Activated T-cell treated with anti-CD3 and anti-CD28 coated beads, Interleukin-2, amount 50 U/mL, for 72 hours (primary cell): ENCODE measurements around the gene SLC5A5. TPM values are rescaled to one million over a fixed set of nuclear protein-coding genes. Genes with fewer than 3 reads are reported as not detected.

ENCODE experiments used
- ATAC-seq, 2 donors: fragments of 150-1000 bp; cut with Tn5 transposase; replicated peaks in 1 of 2; 2 replicates each; pipeline ENCODE4 v1.10.0; 2021; ENCODE audit warnings: moderate library complexity in 2 of 2, mild to moderate bottlenecking in 1 of 2
- DNase-seq, 2 donors: peaks; one replicate each; pipeline ENCODE4 v3.0.0; 2021 to 2022; ENCODE audit warnings: mixed read lengths in 1 of 2
- H3K27ac Mint-ChIP-seq: one replicate; pipeline ENCODE4 v1.8.0; 2022; ENCODE audit warnings: mild to moderate bottlenecking, moderate library complexity, mixed read lengths
- H3K27me3 Mint-ChIP-seq: one replicate; pipeline ENCODE4 v1.8.0; 2022; ENCODE audit warnings: low read depth, mixed read lengths
- H3K36me3 Mint-ChIP-seq, 2 donors: one replicate each; pipeline ENCODE4 v1.8.0; 2022; ENCODE audit warnings: mixed read lengths in 2 of 2, mild to moderate bottlenecking in 1 of 2; ENCODE audit not compliant: insufficient read depth in 2 of 2
- H3K4me1 Mint-ChIP-seq: one replicate; pipeline ENCODE4 v1.8.0; 2022; ENCODE audit warnings: low read depth, mixed read lengths
- H3K4me3 Mint-ChIP-seq, 2 donors: one replicate each; pipeline ENCODE4 v1.8.0; 2022; ENCODE audit warnings: mild to moderate bottlenecking in 2 of 2, mixed read lengths in 2 of 2, moderate library complexity in 2 of 2
- H3K9me3 Mint-ChIP-seq, 2 donors: one replicate each; pipeline ENCODE4 v1.8.0; 2022; ENCODE audit warnings: mixed read lengths in 2 of 2
- total RNA-seq, 2 donors: library from RNA; stranded (reverse); gene quantifications; one replicate each; pipeline ENCODE4 v1.2.3, GENCODE V29; 2022

The SLC5A5 gene
- 1 to 10 TPM; 2.0 to 3.3 TPM for total RNA-seq

GRCh38 chr19:17871878-17872250, at the start of gene SLC5A5:
SLC5A5 (plus strand) TSS chr19:17871945; CDS start chr19:17872320, 375 bp downstream.
- Mint-ChIP-seq H3K27me3 (no peaks in the 10 kb centered on the region), H3K4me1 (peaks cover 10% of the 10 kb centered on the region), H3K9me3 (no peaks in the 10 kb centered on the region), H3K27ac (peak within 1 kb of the TSS; percentile 40), H3K36me3 (no peaks in the 10 kb centered on the region), H3K4me3 (peak within 1 kb of the TSS; percentile 85 to 93)
- peak; percentile 8 to 20 for ATAC-seq
- DNase-seq, result peak in 1 of 2 donors; percentile 40

- Mint-ChIP-seq H3K36me3 (peaks cover 7 to 23% of the 10 kb centered on the region in 2 donors), H3K4me3 (no peak overlapping the region), H3K27ac (peak overlapping the region; percentile 4), H3K4me1 (no peaks in the 10 kb centered on the region), H3K27me3 (no peaks in the 10 kb centered on the region), H3K9me3 (no peaks in the 10 kb centered on the region)
- DNase-seq (no peak), ATAC-seq (no peak)
These were observed 47.4 kb upstream of the SLC5A5 start for GRCh38 chr19:17824339-17824738.

GRCh38 chr19:17826508-17827056, 45.2 kb upstream of the SLC5A5 start:
- Mint-ChIP-seq H3K4me1 (peaks cover 5% of the 10 kb centered on the region), H3K4me3 (no peak overlapping the region), H3K9me3 (no peaks in the 10 kb centered on the region), H3K36me3 (peaks cover 12 to 34% of the 10 kb centered on the region in 2 donors), H3K27me3 (no peaks in the 10 kb centered on the region), H3K27ac (no peak overlapping the region)
- DNase-seq (no peak), ATAC-seq (no peak)

GRCh38 chr19:17829855-17830566, 41.7 kb upstream of the SLC5A5 start:
- ATAC-seq, result no peak
- H3K36me3 Mint-ChIP-seq, result peaks cover 22 to 45% of the 10 kb centered on the region in 2 donors
- no peak for DNase-seq
- no peak overlapping the region for H3K27ac Mint-ChIP-seq
- H3K4me3 Mint-ChIP-seq, result no peak overlapping the region
- H3K27me3 Mint-ChIP-seq, result no peaks in the 10 kb centered on the region
- no peaks in the 10 kb centered on the region for H3K9me3 Mint-ChIP-seq
- H3K4me1 Mint-ChIP-seq, result peaks cover 6% of the 10 kb centered on the region

- peak; percentile 84 to 86 for ATAC-seq
These were observed 41.0 kb upstream of the SLC5A5 start for GRCh38 chr19:17830567-17831418.

GRCh38 chr19:17831419-17831888, 40.3 kb upstream of the SLC5A5 start:
- H3K27me3 Mint-ChIP-seq, result no peaks in the 10 kb centered on the region
- H3K36me3 Mint-ChIP-seq, result peaks cover 32 to 50% of the 10 kb centered on the region in 2 donors
- H3K27ac Mint-ChIP-seq, result no peak overlapping the region
- ATAC-seq (no peak), DNase-seq (no peak)
- no peaks in the 10 kb centered on the region for H3K9me3 Mint-ChIP-seq
- H3K4me1 Mint-ChIP-seq, result peaks cover 17% of the 10 kb centered on the region
- no peak overlapping the region for H3K4me3 Mint-ChIP-seq

More at GRCh38 chr19:17830567-17831418, 41.0 kb upstream of the SLC5A5 start:
- H3K4me1 Mint-ChIP-seq, result peaks cover 14% of the 10 kb centered on the region
- no peak overlapping the region for H3K4me3 Mint-ChIP-seq
- peak; percentile 65 to 73 for DNase-seq
- peaks cover 28 to 45% of the 10 kb centered on the region in 2 donors for H3K36me3 Mint-ChIP-seq
- H3K27ac Mint-ChIP-seq, result no peak overlapping the region
- H3K9me3 Mint-ChIP-seq, result no peaks in the 10 kb centered on the region
- H3K27me3 Mint-ChIP-seq, result no peaks in the 10 kb centered on the region

- no peak for DNase-seq
- Mint-ChIP-seq H3K27ac (no peak overlapping the region), H3K4me3 (no peak overlapping the region), H3K9me3 (no peaks in the 10 kb centered on the region), H3K36me3 (peaks cover 35 to 47% of the 10 kb centered on the region in 2 donors), H3K4me1 (peaks cover 20% of the 10 kb centered on the region), H3K27me3 (no peaks in the 10 kb centered on the region)
- ATAC-seq, result no peak
These were observed 39.1 kb upstream of the SLC5A5 start for GRCh38 chr19:17832443-17833208.

- no peaks in the 10 kb centered on the region for H3K9me3 Mint-ChIP-seq
- no peaks in the 10 kb centered on the region for H3K27me3 Mint-ChIP-seq
- no peak for ATAC-seq
- no peak overlapping the region for H3K27ac Mint-ChIP-seq
- peaks cover 20% of the 10 kb centered on the region for H3K4me1 Mint-ChIP-seq
- no peak overlapping the region for H3K4me3 Mint-ChIP-seq
- peaks cover 31 to 51% of the 10 kb centered on the region in 2 donors for H3K36me3 Mint-ChIP-seq
- no peak for DNase-seq
These were observed 37.2 kb upstream of the SLC5A5 start for GRCh38 chr19:17834350-17835181.

GRCh38 chr19:17835182-17836006, 36.4 kb upstream of the SLC5A5 start:
- Mint-ChIP-seq H3K9me3 (no peaks in the 10 kb centered on the region), H3K27me3 (no peaks in the 10 kb centered on the region), H3K4me3 (no peak overlapping the region), H3K27ac (peak overlapping the region; percentile 12), H3K4me1 (peaks cover 18% of the 10 kb centered on the region), H3K36me3 (peaks cover 29 to 48% of the 10 kb centered on the region in 2 donors)
- ATAC-seq (no peak), DNase-seq (no peak)

- Mint-ChIP-seq H3K27ac (peak overlapping the region; percentile 65), H3K36me3 (peaks cover 29 to 45% of the 10 kb centered on the region in 2 donors), H3K9me3 (no peaks in the 10 kb centered on the region), H3K27me3 (no peaks in the 10 kb centered on the region), H3K4me1 (peaks cover 15% of the 10 kb centered on the region), H3K4me3 (no peak overlapping the region)
- ATAC-seq, result no peak
- no peak for DNase-seq
These were observed 35.2 kb upstream of the SLC5A5 start for GRCh38 chr19:17836530-17836929.

GRCh38 chr19:17837972-17838371, 33.8 kb upstream of the SLC5A5 start:
- no peaks in the 10 kb centered on the region for H3K27me3 Mint-ChIP-seq
- no peak overlapping the region for H3K4me3 Mint-ChIP-seq
- H3K9me3 Mint-ChIP-seq, result no peaks in the 10 kb centered on the region
- peaks cover 24 to 40% of the 10 kb centered on the region in 2 donors for H3K36me3 Mint-ChIP-seq
- ATAC-seq (no peak), DNase-seq (no peak)
- peaks cover 15% of the 10 kb centered on the region for H3K4me1 Mint-ChIP-seq
- peak overlapping the region; percentile 50 for H3K27ac Mint-ChIP-seq
